Measurements from ENCODE around the gene PLIN5. TPM values are rescaled to one million over a fixed set of nuclear protein-coding genes. Genes with fewer than 3 reads are reported as not detected.

Gene PLIN5
- polyA plus RNA-seq, 3 donors, result 0.28 to 3.0 (median 0.58) TPM

DNA sequence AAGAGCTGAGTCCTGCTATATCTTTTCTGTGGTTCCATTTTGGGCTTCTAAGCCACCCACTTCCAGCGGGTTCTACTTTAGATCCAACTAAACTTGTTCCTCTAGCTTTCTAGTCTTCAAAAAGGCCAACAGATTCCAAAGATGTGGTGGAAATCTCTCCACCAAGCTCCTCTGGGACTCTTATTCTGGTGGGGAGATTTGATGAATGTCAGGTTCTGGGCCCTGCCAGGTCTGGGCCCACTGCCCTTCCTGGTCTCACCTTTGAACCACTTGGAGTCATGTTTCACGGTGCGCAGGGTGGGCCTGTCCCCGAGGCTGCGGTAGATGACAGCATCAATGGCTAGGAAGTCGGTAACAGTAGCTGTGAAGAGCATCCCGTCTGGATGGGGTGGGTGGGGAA is 19.7 kb upstream of the PLIN5 start:
- H3K27ac Mint-ChIP-seq, result peak overlapping the region in 1 of 7 donors; percentile 11
- Histone ChIP-seq H3K27ac (ENCODE audit: low read depth in 1 of 2, low read length in 2 of 2) (no peak overlapping the region), H3K9me3 (replicated peaks in 1 of 2; ENCODE audit: control insufficient read depth in 1 of 2, insufficient read depth in 1 of 2, low read length in 2 of 2) (no peaks in the 10 kb centered on the region), H3K4me1 (ENCODE audit: control insufficient read depth in 1 of 2, insufficient read depth in 2 of 2, low read length in 2 of 2) (peaks cover 25 to 31% of the 10 kb centered on the region in 2 donors), H3K79me2 (ENCODE audit: insufficient read depth, low read length) (no peaks in the 10 kb centered on the region), H3K4me2 (replicated peaks; ENCODE audit: extremely low read depth, low read length, poor library complexity, severe bottlenecking) (no peak overlapping the region), H3K9ac (ENCODE audit: insufficient read depth, low read length, poor library complexity, severe bottlenecking) (no peak overlapping the region), H3K27me3 (ENCODE audit: control insufficient read depth in 2 of 2, insufficient read depth in 2 of 2, low read length in 2 of 2) (no peaks in the 10 kb centered on the region), H2AFZ (ENCODE audit: insufficient read depth, low read depth, low read length, poor library complexity, severe bottlenecking) (no peak overlapping the region), H3K4me3 (replicated peaks in 1 of 3; ENCODE audit: low read depth in 2 of 3, low read length in 3 of 3) (no peak overlapping the region), H3K36me3 (replicated peaks in 1 of 2; ENCODE audit: control insufficient read depth in 1 of 2, insufficient read depth in 2 of 2, low read length in 2 of 2) (no peaks in the 10 kb centered on the region), H4K20me1 (ENCODE audit: insufficient read depth, low read length) (no peaks in the 10 kb centered on the region)
- no peak for DNase-seq
- H3K9me3 Mint-ChIP-seq, result peaks cover 0 to 11% (median 0%) of the 10 kb centered on the region in 7 donors
- peaks cover 2 to 8% (median 2%) of the 10 kb centered on the region in 3 donors for H3K27me3 Mint-ChIP-seq (ENCODE audit: low read depth in 3 of 3)
- intact Hi-C loops (cut with micrococcal nuclease), result no loop called here
- H3K36me3 Mint-ChIP-seq, result peaks cover 7% of the 10 kb centered on the region in 2 donors
- TF ChIP-seq, protein P1, sequence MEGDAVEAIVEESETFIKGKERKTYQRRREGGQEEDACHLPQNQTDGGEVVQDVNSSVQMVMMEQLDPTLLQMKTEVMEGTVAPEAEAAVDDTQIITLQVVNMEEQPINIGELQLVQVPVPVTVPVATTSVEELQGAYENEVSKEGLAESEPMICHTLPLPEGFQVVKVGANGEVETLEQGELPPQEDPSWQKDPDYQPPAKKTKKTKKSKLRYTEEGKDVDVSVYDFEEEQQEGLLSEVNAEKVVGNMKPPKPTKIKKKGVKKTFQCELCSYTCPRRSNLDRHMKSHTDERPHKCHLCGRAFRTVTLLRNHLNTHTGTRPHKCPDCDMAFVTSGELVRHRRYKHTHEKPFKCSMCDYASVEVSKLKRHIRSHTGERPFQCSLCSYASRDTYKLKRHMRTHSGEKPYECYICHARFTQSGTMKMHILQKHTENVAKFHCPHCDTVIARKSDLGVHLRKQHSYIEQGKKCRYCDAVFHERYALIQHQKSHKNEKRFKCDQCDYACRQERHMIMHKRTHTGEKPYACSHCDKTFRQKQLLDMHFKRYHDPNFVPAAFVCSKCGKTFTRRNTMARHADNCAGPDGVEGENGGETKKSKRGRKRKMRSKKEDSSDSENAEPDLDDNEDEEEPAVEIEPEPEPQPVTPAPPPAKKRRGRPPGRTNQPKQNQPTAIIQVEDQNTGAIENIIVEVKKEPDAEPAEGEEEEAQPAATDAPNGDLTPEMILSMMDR (IDR thresholded peaks at IDR 0.05), result no peak
- H3K4me3 Mint-ChIP-seq, result no peak overlapping the region
- H3K4me1 Mint-ChIP-seq, result peaks cover 23% of the 10 kb centered on the region
- 94% methylated on average over 6 of the region's 7 CpGs for WGBS (ENCODE audit: insufficient coverage)

DNA sequence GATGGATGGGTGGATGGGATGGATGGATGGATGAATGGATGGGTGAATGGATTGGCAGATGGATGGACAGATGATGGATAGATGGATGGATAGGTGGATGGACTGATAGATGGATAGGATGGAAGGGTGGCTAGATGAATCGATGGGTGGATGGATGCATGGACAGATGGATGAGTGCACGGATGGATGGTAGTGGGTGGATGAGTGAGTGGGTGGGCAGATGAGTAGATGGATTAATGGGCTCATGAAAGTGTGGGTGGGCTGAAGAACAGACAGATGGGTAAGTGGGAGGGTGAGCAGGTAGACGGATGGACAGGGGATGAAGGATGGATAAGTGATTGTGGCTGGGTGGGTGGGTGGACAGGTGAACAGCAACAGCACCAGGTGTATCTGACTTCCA is 18.8 kb upstream of the PLIN5 start:
- H3K27ac Mint-ChIP-seq, result no peak overlapping the region
- no peak overlapping the region for H3K4me3 Mint-ChIP-seq
- Histone ChIP-seq H3K9ac (ENCODE audit: insufficient read depth, low read length, poor library complexity, severe bottlenecking) (no peak overlapping the region), H3K4me2 (replicated peaks; ENCODE audit: extremely low read depth, low read length, poor library complexity, severe bottlenecking) (no peak overlapping the region), H3K27ac (ENCODE audit: low read depth in 1 of 2, low read length in 2 of 2) (no peak overlapping the region), H3K36me3 (replicated peaks in 1 of 2; ENCODE audit: control insufficient read depth in 1 of 2, insufficient read depth in 2 of 2, low read length in 2 of 2) (no peaks in the 10 kb centered on the region), H3K9me3 (replicated peaks in 1 of 2; ENCODE audit: control insufficient read depth in 1 of 2, insufficient read depth in 1 of 2, low read length in 2 of 2) (no peaks in the 10 kb centered on the region), H3K4me1 (ENCODE audit: control insufficient read depth in 1 of 2, insufficient read depth in 2 of 2, low read length in 2 of 2) (peaks cover 16 to 23% of the 10 kb centered on the region in 2 donors), H2AFZ (ENCODE audit: insufficient read depth, low read depth, low read length, poor library complexity, severe bottlenecking) (no peak overlapping the region), H4K20me1 (ENCODE audit: insufficient read depth, low read length) (no peaks in the 10 kb centered on the region), H3K79me2 (ENCODE audit: insufficient read depth, low read length) (no peaks in the 10 kb centered on the region), H3K27me3 (ENCODE audit: control insufficient read depth in 2 of 2, insufficient read depth in 2 of 2, low read length in 2 of 2) (no peaks in the 10 kb centered on the region), H3K4me3 (replicated peaks in 1 of 3; ENCODE audit: low read depth in 2 of 3, low read length in 3 of 3) (no peak overlapping the region)
- peaks cover 0 to 11% (median 0%) of the 10 kb centered on the region in 7 donors for H3K9me3 Mint-ChIP-seq
- intact Hi-C loops (cut with micrococcal nuclease), result no loop called here
- 78% methylated on average over 3 of the region's 3 CpGs for WGBS (ENCODE audit: insufficient coverage)
- H3K4me1 Mint-ChIP-seq, result peaks cover 17% of the 10 kb centered on the region
- peaks cover 7% of the 10 kb centered on the region in 2 donors for H3K36me3 Mint-ChIP-seq
- TF ChIP-seq, protein P1 (IDR thresholded peaks at IDR 0.05), result no peak
- DNase-seq, result no peak
- H3K27me3 Mint-ChIP-seq (ENCODE audit: low read depth in 3 of 3), result peaks cover 2 to 5% (median 2%) of the 10 kb centered on the region in 3 donors

All from CD14-positive monocyte (primary cell).